Mesothelial cell of epicardium (in vitro differentiated cells): ENCODE measurements around the gene COL6A6. TPM values are rescaled to one million over a fixed set of nuclear protein-coding genes. Genes with fewer than 3 reads are reported as not detected.
"Not testable (repeated sequence)": the region's sequence is repeated elsewhere in the genome, so short reads cannot be mapped to it uniquely, and the experiment has no call there.

ENCODE experiments used
- DNase-seq, 2 experiments: peaks; one replicate each; pipeline ENCODE4 v3.0.0; 2021; ENCODE audit warnings: low spot score in 2 of 2; ENCODE audit not compliant: unreplicated experiment in 2 of 2
- H3K27ac Mint-ChIP-seq: 2 replicates; pipeline ENCODE4 v1.8.0; 2021; ENCODE audit warnings: mixed read lengths
- H3K27me3 Mint-ChIP-seq: 2 replicates; pipeline ENCODE4 v1.8.0; 2021; ENCODE audit warnings: low read depth, mixed read lengths
- H3K36me3 Mint-ChIP-seq: 2 replicates; pipeline ENCODE4 v1.8.0; 2021; ENCODE audit warnings: mixed read lengths
- H3K4me1 Mint-ChIP-seq: 2 replicates; pipeline ENCODE4 v1.8.0; 2021; ENCODE audit warnings: mixed read lengths
- H3K4me3 Mint-ChIP-seq: 2 replicates; pipeline ENCODE4 v1.8.0; 2021; ENCODE audit warnings: mild to moderate bottlenecking, moderate library complexity, mixed read lengths
- H3K9me3 Mint-ChIP-seq: 2 replicates; pipeline ENCODE4 v1.8.0; 2021; ENCODE audit warnings: mixed read lengths
- CTCF ChIP-seq: fragments of 200-600 bp; sonication (generic); IDR thresholded peaks from one replicate; pipeline ENCODE4 v1.5.0; 2021; ENCODE audit warnings: antibody characterized with exemption; ENCODE audit not compliant: unreplicated experiment
- total RNA-seq: library from RNA; stranded (reverse); gene quantifications from 3 replicates; pipeline ENCODE4 v1.2.1, GENCODE V29; 2021

The COL6A6 gene
- total RNA-seq, 1 donor from 2014 or later: 13.3 TPM

GRCh38 chr3:130537673-130538304, 20.8 kb downstream of the COL6A6 start:
- no peak overlapping the region for H3K4me3 Mint-ChIP-seq
- H3K27ac Mint-ChIP-seq: peak overlapping the region; percentile 82
- H3K27me3 Mint-ChIP-seq: no peaks in the 10 kb centered on the region
- peaks cover 13% of the 10 kb centered on the region for H3K4me1 Mint-ChIP-seq
- no peak for TF ChIP-seq CTCF
- no peaks in the 10 kb centered on the region for H3K36me3 Mint-ChIP-seq
- H3K9me3 Mint-ChIP-seq: peaks cover 7% of the 10 kb centered on the region
- DNase-seq: no peak

GRCh38 chr3:130539005-130539404, 22.0 kb downstream of the COL6A6 start:
- H3K4me3 Mint-ChIP-seq: no peak overlapping the region
- no peaks in the 10 kb centered on the region for H3K36me3 Mint-ChIP-seq
- peaks cover 2% of the 10 kb centered on the region for H3K9me3 Mint-ChIP-seq
- no peak overlapping the region for H3K27ac Mint-ChIP-seq
- TF ChIP-seq CTCF: peak; percentile 80
- no peaks in the 10 kb centered on the region for H3K27me3 Mint-ChIP-seq
- peaks cover 13% of the 10 kb centered on the region for H3K4me1 Mint-ChIP-seq
- peak in 1 of 2 experiments; percentile 51 for DNase-seq

GRCh38 chr3:130543322-130543721, 26.3 kb downstream of the COL6A6 start:
- no peak overlapping the region for H3K4me3 Mint-ChIP-seq
- no peaks in the 10 kb centered on the region for H3K36me3 Mint-ChIP-seq
- TF ChIP-seq CTCF: no peak
- H3K4me1 Mint-ChIP-seq: peaks cover 6% of the 10 kb centered on the region
- no peak for DNase-seq
- no peak overlapping the region for H3K27ac Mint-ChIP-seq
- H3K27me3 Mint-ChIP-seq: no peaks in the 10 kb centered on the region
- H3K9me3 Mint-ChIP-seq: peaks cover 6% of the 10 kb centered on the region

GRCh38 chr3:130546920-130547679, 30.1 kb downstream of the COL6A6 start:
- no peak overlapping the region for H3K27ac Mint-ChIP-seq
- H3K36me3 Mint-ChIP-seq: peaks cover 8% of the 10 kb centered on the region
- H3K9me3 Mint-ChIP-seq: peaks cover 6% of the 10 kb centered on the region
- no peak for TF ChIP-seq CTCF
- peaks cover 14% of the 10 kb centered on the region for H3K4me1 Mint-ChIP-seq
- H3K27me3 Mint-ChIP-seq: no peaks in the 10 kb centered on the region
- H3K4me3 Mint-ChIP-seq: no peak overlapping the region
- DNase-seq: no peak

DNA sequence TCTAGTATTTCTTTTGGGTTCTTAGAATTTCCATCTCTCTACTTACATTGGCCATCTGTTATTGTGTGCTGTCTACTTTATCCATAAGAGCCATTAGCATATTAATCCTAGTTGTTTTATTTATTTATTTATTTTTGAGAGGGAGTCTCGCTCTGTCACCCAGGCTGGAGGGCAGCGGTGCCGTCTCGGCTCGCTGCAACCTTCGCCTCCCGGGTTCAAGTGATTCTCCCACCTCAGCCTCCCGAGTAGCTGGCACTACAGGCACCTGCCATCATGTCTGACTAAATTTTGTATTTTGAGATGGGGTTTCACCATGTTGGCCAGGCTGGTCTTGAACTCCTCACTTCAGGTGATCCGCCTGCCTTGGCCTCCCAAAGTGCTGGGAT, 30.7 kb downstream of the COL6A6 start:
- H3K36me3 Mint-ChIP-seq, DNase-seq, H3K27me3 Mint-ChIP-seq, H3K4me3 Mint-ChIP-seq, H3K9me3 Mint-ChIP-seq, H3K27ac Mint-ChIP-seq: not testable (repeated sequence)
- H3K4me1 Mint-ChIP-seq: peaks cover 14% of the 10 kb centered on the region

- peak overlapping the region; percentile 69 for H3K27ac Mint-ChIP-seq
Measured at GRCh38 chr3:130548356-130548755, 31.4 kb downstream of the COL6A6 start.

More at GRCh38 chr3:130548356-130548755, 31.4 kb downstream of the COL6A6 start:
- DNase-seq: no peak
- Mint-ChIP-seq H3K9me3 (peaks cover 6% of the 10 kb centered on the region), H3K36me3 (peaks cover 8% of the 10 kb centered on the region), H3K27me3 (no peaks in the 10 kb centered on the region), H3K4me1 (peaks cover 14% of the 10 kb centered on the region), H3K4me3 (no peak overlapping the region)
- TF ChIP-seq CTCF: no peak
